AG04450 (cell line): ENCODE measurements around the gene ALS2. TPM values are rescaled to one million over a fixed set of nuclear protein-coding genes. Genes with fewer than 3 reads are reported as not detected.

ENCODE experiments used
- CTCF ChIA-PET: fragments of 300-600, 350-600 bp; formaldehyde crosslinking; extraction: SDS; loops from one replicate; lab custom pipeline; 2022; ENCODE audit warnings: antibody characterized with exemption, inconsistent platforms; lab: Charles Lee
- POLR2A ChIA-PET: fragments of 350-600 bp; formaldehyde crosslinking; extraction: SDS; loops from one replicate; lab custom pipeline; 2021; ENCODE audit warnings: antibody characterized with exemption, inconsistent platforms; lab: Yijun Ruan, JAX
- DNase-seq: peaks from one replicate; pipeline ENCODE4 v3.0.0-alpha.2; 2011; ENCODE audit warnings: low read depth, low spot score
- H3K27ac ChIP-seq: one replicate; pipeline ENCODE4 v1.5.1; 2012; ENCODE audit warnings: low read depth, low read length, control low read depth
- H3K27me3 ChIP-seq: one replicate; pipeline ENCODE4 v1.6.0; 2012; ENCODE audit warnings: low read length; ENCODE audit not compliant: control insufficient read depth, insufficient read depth
- H3K4me3 ChIP-seq: 2 replicates; pipeline ENCODE4 v1.5.1; 2011; ENCODE audit warnings: mild to moderate bottlenecking, low read depth, low read length, control low read depth
- H3K9me3 ChIP-seq: 2 replicates; pipeline ENCODE4 v1.5.1; 2012; ENCODE audit warnings: low read length; ENCODE audit not compliant: control insufficient read depth, insufficient read depth
- CTCF ChIP-seq: IDR thresholded peaks from 2 replicates; pipeline ENCODE4 v1.5.1; 2011; ENCODE audit warnings: low read depth, low read length, control low read depth, inconsistent platforms
- polyA plus RNA-seq: library from polyadenylated mRNA; depleted of rRNA; stranded (reverse); fragments of >200 nt; gene quantifications from 2 replicates; pipeline ENCODE4 v1.2.3, GENCODE V29; 2011

The ALS2 gene
- polyA plus RNA-seq, 1 experiment = 21.9 TPM

- Histone ChIP-seq H3K9me3 (no peaks in the 10 kb centered on the region; the same call in 1 of the 2 replicates), H3K27ac (no peak overlapping the region), H3K27me3 (no peaks in the 10 kb centered on the region), H3K4me3 (no peak overlapping the region)
- DNase-seq = no peak
- ChIA-PET POLR2A (no interaction called here), CTCF (interaction anchor here (0.5 to 1.4 kb wide), 2 partner anchors 314 to 389 kb away, joined by 3 to 4 read pairs; no protein-coding TSS in a partner anchor)
- no peak for TF ChIP-seq CTCF
Measured at GRCh38 chr2:201789395-201789794, 8.7 kb upstream of the ALS2 start.

GRCh38 chr2:201788371-201788770 lies 7.6 kb upstream of the ALS2 start:
- POLR2A ChIA-PET = no interaction called here
- CTCF ChIA-PET = interaction anchor here (1.4 kb wide), 1 partner anchor 390 kb away, joined by 3 read pairs; no protein-coding TSS in a partner anchor
- no peaks in the 10 kb centered on the region for H3K27me3 ChIP-seq

GRCh38 chr2:201786471-201786870 lies 5.7 kb upstream of the ALS2 start:
- CTCF ChIA-PET = interaction anchor here (1.1 kb wide), 1 partner anchor 392 kb away, joined by 3 read pairs; no protein-coding TSS in a partner anchor
- no peak for DNase-seq
- no peak overlapping the region for H3K27ac ChIP-seq
- no peaks in the 10 kb centered on the region for H3K27me3 ChIP-seq
- POLR2A ChIA-PET = no interaction called here
- no peak overlapping the region for H3K4me3 ChIP-seq
- TF ChIP-seq CTCF = no peak
- H3K9me3 ChIP-seq = no peaks in the 10 kb centered on the region

More at GRCh38 chr2:201788371-201788770, 7.6 kb upstream of the ALS2 start:
- no peak overlapping the region for H3K4me3 ChIP-seq
- no peaks in the 10 kb centered on the region; the same call in 1 of the 2 replicates for H3K9me3 ChIP-seq
- DNase-seq = no peak
- no peak for TF ChIP-seq CTCF
- no peak overlapping the region for H3K27ac ChIP-seq

GRCh38 chr2:201785135-201785534 lies 4.4 kb upstream of the ALS2 start:
- Histone ChIP-seq H3K27ac (no peak overlapping the region), H3K4me3 (no peak overlapping the region), H3K9me3 (peaks cover 5% of the 10 kb centered on the region; the same call in 1 of the 2 replicates), H3K27me3 (no peaks in the 10 kb centered on the region)
- CTCF ChIA-PET = no interaction called here
- no peak for TF ChIP-seq CTCF
- no peak for DNase-seq
- POLR2A ChIA-PET = no interaction called here

GRCh38 chr2:201784563-201784962 lies 3.8 kb upstream of the ALS2 start:
- no peaks in the 10 kb centered on the region for H3K27me3 ChIP-seq
- ChIA-PET CTCF (interaction anchor here (0.5 kb wide), 1 partner anchor 34 kb away, joined by 3 read pairs; no protein-coding TSS in a partner anchor), POLR2A (no interaction called here)
- H3K4me3 ChIP-seq = no peak overlapping the region
- H3K9me3 ChIP-seq = peaks cover 5% of the 10 kb centered on the region; the same call in 1 of the 2 replicates
- no peak for TF ChIP-seq CTCF
- DNase-seq = no peak
- no peak overlapping the region for H3K27ac ChIP-seq
